Loucy (cell line): ENCODE results near the gene HEBP2.

Experiments
- H2AFZ ChIP-seq: fragments of 200-600 bp; sonication (generic); 2 replicates; pipeline ENCODE4 v1.6.0; 2016; ENCODE audit warnings: antibody characterized with exemption, mild to moderate bottlenecking, low read length, moderate library complexity
- H3F3A ChIP-seq: fragments of 200-600 bp; 2 replicates; pipeline ENCODE4 v1.6.0; 2016; ENCODE audit warnings: antibody characterized with exemption, low read depth, mild to moderate bottlenecking
- H3K27me3 ChIP-seq: fragments of 200-600 bp; sonication (generic); 2 replicates; pipeline ENCODE4 v1.6.1; 2014; ENCODE audit warnings: low read length, mild to moderate bottlenecking; ENCODE audit not compliant: insufficient read depth, poor library complexity, severe bottlenecking
- H3K36me3 ChIP-seq: fragments of 200-600 bp; sonication (generic); 2 replicates; pipeline ENCODE4 v1.6.1; 2016; ENCODE audit warnings: low read length; ENCODE audit not compliant: insufficient read depth
- H3K4me1 ChIP-seq: fragments of 200-600 bp; sonication (generic); 2 replicates; pipeline ENCODE4 v1.5.1; 2014; ENCODE audit warnings: low read length, mild to moderate bottlenecking; ENCODE audit not compliant: insufficient read depth, poor library complexity, severe bottlenecking
- H3K4me2 ChIP-seq: fragments of 200-600 bp; sonication (generic); 2 replicates; pipeline ENCODE4 v1.6.0; 2014; ENCODE audit warnings: antibody characterized with exemption, low read length, low read depth, mild to moderate bottlenecking; ENCODE audit not compliant: poor library complexity, severe bottlenecking
- H3K4me3 ChIP-seq: fragments of 200-600 bp; sonication (generic); 2 replicates; pipeline ENCODE4 v1.5.1; 2014; ENCODE audit warnings: low read length, mild to moderate bottlenecking, mixed read lengths; ENCODE audit not compliant: poor library complexity, severe bottlenecking
- H3K79me2 ChIP-seq: fragments of 200-600 bp; sonication (generic); 2 replicates; pipeline ENCODE4 v1.6.1; 2014; ENCODE audit warnings: low read length; ENCODE audit not compliant: insufficient read depth
- H3K9ac ChIP-seq: fragments of 200-600 bp; sonication (generic); 2 replicates; pipeline ENCODE4 v1.6.0; 2014; ENCODE audit warnings: mild to moderate bottlenecking, low read depth, low read length, moderate library complexity; ENCODE audit not compliant: poor library complexity, severe bottlenecking
- H3K9me2 ChIP-seq: fragments of 200-600 bp; sonication (generic); replicated peaks from 2 replicates; pipeline ENCODE4 v1.6.1; 2016; ENCODE audit warnings: low read depth, low read length, mixed read lengths
- H3K9me3 ChIP-seq: fragments of 200-600 bp; sonication (generic); 2 replicates; pipeline ENCODE4 v1.6.1; 2014; ENCODE audit warnings: mild to moderate bottlenecking, antibody characterized with exemption, low read length, low read depth; ENCODE audit not compliant: insufficient read depth
- H4K20me1 ChIP-seq: fragments of 200-600 bp; sonication (generic); 2 replicates; pipeline ENCODE4 v1.6.0; 2014; ENCODE audit warnings: antibody characterized with exemption, low read length, mild to moderate bottlenecking; ENCODE audit not compliant: insufficient read depth, poor library complexity, severe bottlenecking
- CTCF ChIP-seq: fragments of 200-600 bp; sonication (generic); conservative IDR thresholded peaks from 2 replicates; pipeline ENCODE4 v1.5.1; 2014; ENCODE audit warnings: mild to moderate bottlenecking, antibody characterized with exemption, low read length
- EZH2phosphoT487 ChIP-seq: fragments of 200-600 bp; IDR thresholded peaks from 2 replicates; pipeline ENCODE4 v1.6.1; 2018; ENCODE audit warnings: antibody characterized with exemption, mild to moderate bottlenecking, moderate library complexity, borderline replicate concordance

HEBP2 gene

GRCh38 chr6:138397128-138398122 is 6.6 kb upstream of the HEBP2 start:
- Histone ChIP-seq H3K4me2 (no peak overlapping the region), H3K79me2 (no peaks in the 10 kb centered on the region), H3K9me3 (no peaks in the 10 kb centered on the region), H4K20me1 (no peaks in the 10 kb centered on the region), H3K4me3 (no peak overlapping the region), H3K9me2 (no peaks in the 10 kb centered on the region), H3F3A (no peaks in the 10 kb centered on the region), H3K9ac (no peak overlapping the region), H2AFZ (no peak overlapping the region), H3K36me3 (no peaks in the 10 kb centered on the region), H3K27me3 (no peaks in the 10 kb centered on the region), H3K4me1 (peaks cover 8% of the 10 kb centered on the region)
- TF ChIP-seq CTCF (no peak), EZH2phosphoT487 (no peak)

GRCh38 chr6:138400326-138400725 is 3.7 kb upstream of the HEBP2 start:
- TF ChIP-seq CTCF (no peak), EZH2phosphoT487 (no peak)
- H3K4me1 ChIP-seq: peaks cover 9% of the 10 kb centered on the region
- no peaks in the 10 kb centered on the region for H3K9me2 ChIP-seq
- peaks cover 11% of the 10 kb centered on the region; the same call in 1 of the 2 replicates for H3K79me2 ChIP-seq
- H3K4me2 ChIP-seq: no peak overlapping the region
- no peak overlapping the region for H3K4me3 ChIP-seq
- H3K36me3 ChIP-seq: no peaks in the 10 kb centered on the region
- H3K9me3 ChIP-seq: no peaks in the 10 kb centered on the region
- no peaks in the 10 kb centered on the region for H3K27me3 ChIP-seq
- H3K9ac ChIP-seq: no peak overlapping the region
- no peak overlapping the region for H2AFZ ChIP-seq
- no peaks in the 10 kb centered on the region for H4K20me1 ChIP-seq
- H3F3A ChIP-seq: 0 out of 2 replicates have a peak, but pooled peaks cover 3% of the 10 kb centered on the region

- Histone ChIP-seq H3K9me3 (no peaks in the 10 kb centered on the region), H3K9ac (no peak overlapping the region), H2AFZ (no peak overlapping the region)
Measured at GRCh38 chr6:138401960-138402837, 1.8 kb upstream of the HEBP2 start.

More at GRCh38 chr6:138401960-138402837, 1.8 kb upstream of the HEBP2 start:
- H3K4me2 ChIP-seq: no peak overlapping the region
- peaks cover 3% of the 10 kb centered on the region; the same call in 1 of the 2 replicates for H3F3A ChIP-seq
- no peaks in the 10 kb centered on the region for H3K9me2 ChIP-seq
- no peaks in the 10 kb centered on the region for H3K36me3 ChIP-seq
- TF ChIP-seq EZH2phosphoT487 (no peak), CTCF (no peak)
- H3K79me2 ChIP-seq: peaks cover 12% of the 10 kb centered on the region; the same call in 1 of the 2 replicates
- no peak overlapping the region for H3K4me3 ChIP-seq
- no peaks in the 10 kb centered on the region for H4K20me1 ChIP-seq
- H3K4me1 ChIP-seq: peaks cover 19% of the 10 kb centered on the region
- H3K27me3 ChIP-seq: no peaks in the 10 kb centered on the region
